ENCODE measurements around the gene MRPL28.

DNA sequence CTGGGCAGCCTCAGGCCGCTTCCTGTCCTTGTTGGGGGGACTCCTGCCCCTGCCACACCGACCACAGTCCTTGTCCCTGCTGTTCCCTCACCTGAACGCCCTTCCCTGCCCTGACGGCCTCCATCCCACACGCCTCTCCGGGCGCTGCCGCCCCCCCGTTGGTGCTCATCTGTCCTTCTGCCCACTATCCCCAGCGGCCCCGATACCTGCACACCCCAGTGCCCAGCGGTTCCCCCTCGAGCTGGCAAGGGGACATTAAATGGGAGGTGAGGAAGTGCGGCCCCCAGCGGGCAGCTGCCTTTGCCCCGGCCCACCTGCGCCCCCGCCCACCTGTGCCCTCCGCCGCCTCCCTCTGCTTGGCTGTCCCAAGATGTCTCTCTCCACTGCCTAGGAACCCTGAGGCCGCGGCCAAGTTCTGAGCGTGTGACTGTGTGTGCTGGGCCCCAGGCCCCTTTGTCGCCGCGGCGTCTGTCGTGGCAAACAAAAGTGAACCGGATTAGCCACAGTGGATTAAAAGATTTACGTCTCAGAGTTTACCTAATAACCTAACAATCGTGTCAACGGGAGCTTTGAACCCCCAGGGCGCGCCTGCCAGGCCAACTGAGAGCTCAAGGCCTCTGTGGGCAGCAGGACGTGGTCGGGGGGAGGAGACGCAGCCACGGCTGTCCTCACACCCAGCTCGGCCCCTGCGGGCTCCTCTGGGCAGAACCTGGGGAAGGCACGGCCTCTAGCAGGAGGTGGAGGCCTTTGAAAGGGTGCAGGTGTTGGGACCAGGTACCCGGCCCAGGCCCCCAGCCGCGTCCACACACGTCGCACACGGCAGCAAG lies 10.3 kb downstream of the MRPL28 start:
- no peak for TF ChIP-seq POLR2A (IDR thresholded peaks at IDR 0.05)
- TF ChIP-seq, protein P1, sequence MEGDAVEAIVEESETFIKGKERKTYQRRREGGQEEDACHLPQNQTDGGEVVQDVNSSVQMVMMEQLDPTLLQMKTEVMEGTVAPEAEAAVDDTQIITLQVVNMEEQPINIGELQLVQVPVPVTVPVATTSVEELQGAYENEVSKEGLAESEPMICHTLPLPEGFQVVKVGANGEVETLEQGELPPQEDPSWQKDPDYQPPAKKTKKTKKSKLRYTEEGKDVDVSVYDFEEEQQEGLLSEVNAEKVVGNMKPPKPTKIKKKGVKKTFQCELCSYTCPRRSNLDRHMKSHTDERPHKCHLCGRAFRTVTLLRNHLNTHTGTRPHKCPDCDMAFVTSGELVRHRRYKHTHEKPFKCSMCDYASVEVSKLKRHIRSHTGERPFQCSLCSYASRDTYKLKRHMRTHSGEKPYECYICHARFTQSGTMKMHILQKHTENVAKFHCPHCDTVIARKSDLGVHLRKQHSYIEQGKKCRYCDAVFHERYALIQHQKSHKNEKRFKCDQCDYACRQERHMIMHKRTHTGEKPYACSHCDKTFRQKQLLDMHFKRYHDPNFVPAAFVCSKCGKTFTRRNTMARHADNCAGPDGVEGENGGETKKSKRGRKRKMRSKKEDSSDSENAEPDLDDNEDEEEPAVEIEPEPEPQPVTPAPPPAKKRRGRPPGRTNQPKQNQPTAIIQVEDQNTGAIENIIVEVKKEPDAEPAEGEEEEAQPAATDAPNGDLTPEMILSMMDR (IDR thresholded peaks at IDR 0.05), result no peak

Data from ovary (tissue), 3 donors.